HUES48 (cell line): ENCODE measurements around the gene NAV1.
"Not testable (repeated sequence)": the region's sequence is repeated elsewhere in the genome, so short reads cannot be mapped to it uniquely, and the experiment has no call there.

ENCODE experiments used
- H3K27ac ChIP-seq: one replicate; pipeline ENCODE4 v1.7.0; 2013; ENCODE audit warnings: low read depth, low read length, inconsistent platforms
- H3K27me3 ChIP-seq: 2 replicates; pipeline ENCODE4 v1.6.1; 2013; ENCODE audit warnings: mild to moderate bottlenecking, low read length; ENCODE audit not compliant: control insufficient read depth, insufficient read depth
- H3K36me3 ChIP-seq: 2 replicates; pipeline ENCODE4 v1.6.1; 2013; ENCODE audit warnings: low read length; ENCODE audit not compliant: control insufficient read depth, insufficient read depth
- H3K4me1 ChIP-seq: 2 replicates; pipeline ENCODE4 v1.6.1; 2013; ENCODE audit warnings: mild to moderate bottlenecking, low read length; ENCODE audit not compliant: control insufficient read depth, insufficient read depth
- H3K4me3 ChIP-seq: 2 replicates; pipeline ENCODE4 v1.5.1; 2013; ENCODE audit warnings: mild to moderate bottlenecking, low read depth, low read length
- H3K9ac ChIP-seq: 2 replicates; pipeline ENCODE4 v1.6.1; 2013; ENCODE audit warnings: mild to moderate bottlenecking, low read depth, low read length, moderate library complexity
- H3K9me3 ChIP-seq: 2 replicates; pipeline ENCODE4 v1.6.1; 2013; ENCODE audit warnings: low read length; ENCODE audit not compliant: control insufficient read depth, insufficient read depth

The NAV1 gene

GRCh38 chr1:201539561-201540431 lies 869 bp downstream of the NAV1 start:
- Histone ChIP-seq H3K4me3 (peak overlapping the region; percentile 82), H3K4me1 (peaks cover 18% of the 10 kb centered on the region), H3K9me3 (no peaks in the 10 kb centered on the region), H3K27me3 (peaks cover 64% of the 10 kb centered on the region), H3K36me3 (no peaks in the 10 kb centered on the region), H3K27ac (peak overlapping the region; percentile 73), H3K9ac (no peak overlapping the region)

GRCh38 chr1:201540846-201541735 lies 2.2 kb downstream of the NAV1 start:
- no peak overlapping the region for H3K4me3 ChIP-seq
- H3K4me1 ChIP-seq, result peaks cover 20% of the 10 kb centered on the region
- no peaks in the 10 kb centered on the region for H3K36me3 ChIP-seq
- peak overlapping the region; percentile 23 for H3K27ac ChIP-seq
- H3K9ac ChIP-seq, result no peak overlapping the region
- peaks cover 64% of the 10 kb centered on the region for H3K27me3 ChIP-seq
- no peaks in the 10 kb centered on the region for H3K9me3 ChIP-seq

- no peak overlapping the region for H3K9ac ChIP-seq
- no peaks in the 10 kb centered on the region for H3K9me3 ChIP-seq
- peaks cover 23% of the 10 kb centered on the region for H3K4me1 ChIP-seq
- H3K27ac ChIP-seq, result no peak overlapping the region
- H3K27me3 ChIP-seq, result peaks cover 51% of the 10 kb centered on the region
- no peak overlapping the region for H3K4me3 ChIP-seq
- H3K36me3 ChIP-seq, result no peaks in the 10 kb centered on the region
Observed at GRCh38 chr1:201542309-201543035, 3.5 kb downstream of the NAV1 start.

GRCh38 chr1:201543871-201544642 lies 5.1 kb downstream of the NAV1 start:
- no peak overlapping the region for H3K4me3 ChIP-seq
- no peaks in the 10 kb centered on the region for H3K9me3 ChIP-seq
- H3K27me3 ChIP-seq, result peaks cover 35% of the 10 kb centered on the region
- peaks cover 19% of the 10 kb centered on the region for H3K4me1 ChIP-seq
- H3K36me3 ChIP-seq, result no peaks in the 10 kb centered on the region
- H3K9ac ChIP-seq, result no peak overlapping the region
- H3K27ac ChIP-seq, result no peak overlapping the region

- no peaks in the 10 kb centered on the region for H3K9me3 ChIP-seq
- no peak overlapping the region for H3K9ac ChIP-seq
- H3K4me3 ChIP-seq, result no peak overlapping the region
- H3K27me3 ChIP-seq, result peaks cover 29% of the 10 kb centered on the region
- peaks cover 19% of the 10 kb centered on the region for H3K4me1 ChIP-seq
- no peak overlapping the region for H3K27ac ChIP-seq
- no peaks in the 10 kb centered on the region for H3K36me3 ChIP-seq
Observed at GRCh38 chr1:201544710-201545109, 5.8 kb downstream of the NAV1 start.

- H3K27ac ChIP-seq, result no peak overlapping the region
Observed at GRCh38 chr1:201545851-201546492, 7.0 kb downstream of the NAV1 start.

GRCh38 chr1:201549522-201549921 lies 10.6 kb downstream of the NAV1 start:
- H3K36me3 ChIP-seq, H3K27me3 ChIP-seq, H3K27ac ChIP-seq, H3K4me1 ChIP-seq, H3K4me3 ChIP-seq, H3K9ac ChIP-seq, H3K9me3 ChIP-seq: not testable (repeated sequence)

More at GRCh38 chr1:201545851-201546492, 7.0 kb downstream of the NAV1 start:
- no peaks in the 10 kb centered on the region for H3K9me3 ChIP-seq
- peaks cover 11% of the 10 kb centered on the region for H3K4me1 ChIP-seq
- no peak overlapping the region for H3K9ac ChIP-seq
- peaks cover 16% of the 10 kb centered on the region for H3K27me3 ChIP-seq
- no peaks in the 10 kb centered on the region for H3K36me3 ChIP-seq
- H3K4me3 ChIP-seq, result no peak overlapping the region

- H3K4me3 ChIP-seq, result no peak overlapping the region
- H3K27ac ChIP-seq, result no peak overlapping the region
- no peaks in the 10 kb centered on the region for H3K36me3 ChIP-seq
- peaks cover 2% of the 10 kb centered on the region; the same call in 1 of the 2 replicates for H3K4me1 ChIP-seq
- H3K9me3 ChIP-seq, result no peaks in the 10 kb centered on the region
- H3K27me3 ChIP-seq, result no peaks in the 10 kb centered on the region
- H3K9ac ChIP-seq, result no peak overlapping the region
Observed at GRCh38 chr1:201551096-201551495, 12.2 kb downstream of the NAV1 start.

- Histone ChIP-seq H3K27ac (no peak overlapping the region), H3K9ac (no peak overlapping the region), H3K36me3 (no peaks in the 10 kb centered on the region), H3K4me1 (no peaks in the 10 kb centered on the region), H3K4me3 (no peak overlapping the region), H3K9me3 (no peaks in the 10 kb centered on the region), H3K27me3 (no peaks in the 10 kb centered on the region)
Observed at GRCh38 chr1:201551877-201552731, 13.2 kb downstream of the NAV1 start.
